ENCODE data around the gene REPS1. TPM values are rescaled to one million over a fixed set of nuclear protein-coding genes. Genes with fewer than 3 reads are reported as not detected.

REPS1 gene
- total and polyA plus RNA-seq, 2 of the 13 experiments (the other 11 are each of a cell fraction or from before 2014, with no cell fraction given) = 36.4 to 38.3 TPM

GRCh38 chr6:138948546-138949179 is 39.4 kb downstream of the REPS1 start:
- no peak overlapping the region for H3K27ac ChIP-seq (ENCODE audit: extremely low read length, insufficient read depth, low read length)
- H3K36me3 ChIP-seq (replicated peaks in 1 of 2; ENCODE audit: control insufficient read depth in 1 of 2, insufficient read depth in 2 of 2, low read length in 2 of 2) = peaks cover 4 to 14% of the 10 kb centered on the region in 2 experiments; a peak in 4 of 5 replicates
- intact Hi-C loops (cut with micrococcal nuclease; ENCODE audit: unreplicated experiment) = loop anchor here (5.0 kb wide), 1 partner anchor 39 kb away; the partner anchor contains the start of gene REPS1
- no peak overlapping the region for H3K4me3 ChIP-seq (replicated peaks in 1 of 3; ENCODE audit: insufficient read depth in 1 of 3, low read depth in 2 of 3, low read length in 3 of 3)
- H3K4me1 ChIP-seq (ENCODE audit: insufficient read depth, low read length) = peaks cover 10% of the 10 kb centered on the region; the same call in 1 of the 2 replicates
- TF ChIP-seq MYC (CRISPR knock-in tag; IDR thresholded peaks at IDR 0.05; ENCODE audit: borderline replicate concordance) = no peak
- TF ChIP-seq ZNF615 (CRISPR knock-in tag; IDR thresholded peaks at IDR 0.05; ENCODE audit: borderline replicate concordance) = no peak
- TF ChIP-seq NCOR1 (IDR thresholded peaks at IDR 0.05; ENCODE audit: borderline replicate concordance, low read length) = no peak
- TF ChIP-seq CHCHD3 (CRISPR knock-in tag; IDR thresholded peaks at IDR 0.05) = no peak
- no peak for TF ChIP-seq LBX2 (CRISPR knock-in tag; IDR thresholded peaks at IDR 0.05; ENCODE audit: borderline replicate concordance)
- TF ChIP-seq KLF16 (CRISPR knock-in tag; IDR thresholded peaks at IDR 0.05) = no peak
- H3K79me2 ChIP-seq (ENCODE audit: insufficient read depth, low read length) = peaks cover 21% of the 10 kb centered on the region
- no TSS peak for BruUV-seq (replicated peaks)
- POLR2A ChIA-PET = no interaction called here
- FAIRE-seq (no peak), DNase-seq (ENCODE audit: low spot score) (no peak), ATAC-seq (no peak; the same call in 2 of the 3 replicates)
- H2AFZ ChIP-seq (ENCODE audit: low read length) = no peak overlapping the region
- no peaks in the 10 kb centered on the region for H3K9me3 ChIP-seq (ENCODE audit: low read length)
- CTCF ChIA-PET (ENCODE audit: low intra/inter-chr PET ratio, low total read pairs) = no interaction called here
- H3K27me3 ChIP-seq (ENCODE audit: control insufficient read depth in 1 of 2, insufficient read depth in 2 of 2, low read length in 2 of 2) = no peaks in the 10 kb centered on the region
- in situ Hi-C loops (cut with HindIII; ENCODE audit: extremely low pct_ligation_motif_present, low pct_unique_long_range_greater_than_20kb) = no loop called here
- H3K4me2 ChIP-seq (ENCODE audit: low read depth, low read length) = no peak overlapping the region
- 92% methylated on average over 1 of the region's 1 CpG for WGBS (ENCODE audit: low lambda C conversion rate)
- H4K20me1 ChIP-seq (ENCODE audit: insufficient read depth, low read length) = peaks cover under 1% of the 10 kb centered on the region; the same call in 1 of the 2 replicates
- no peak overlapping the region for H3K9ac ChIP-seq (ENCODE audit: insufficient read depth, low read depth, low read length)

GRCh38 chr6:138948004-138948403 is 40.0 kb downstream of the REPS1 start:
- intact Hi-C loops (cut with micrococcal nuclease; ENCODE audit: unreplicated experiment) (loop anchor here (5.0 kb wide), 1 partner anchor 39 kb away; the partner anchor contains the start of gene REPS1), in situ Hi-C loops (cut with HindIII; ENCODE audit: extremely low pct_ligation_motif_present, low pct_unique_long_range_greater_than_20kb) (no loop called here)
- peaks cover 4 to 14% of the 10 kb centered on the region in 2 experiments; a peak in 4 of 5 replicates for H3K36me3 ChIP-seq (replicated peaks in 1 of 2; ENCODE audit: control insufficient read depth in 1 of 2, insufficient read depth in 2 of 2, low read length in 2 of 2)
- H3K4me2 ChIP-seq (ENCODE audit: low read depth, low read length) = no peak overlapping the region
- no peaks in the 10 kb centered on the region for H4K20me1 ChIP-seq (ENCODE audit: insufficient read depth, low read length)
- FAIRE-seq = no peak
- no peak overlapping the region for H3K27ac ChIP-seq (ENCODE audit: extremely low read length, insufficient read depth, low read length)
- no peaks in the 10 kb centered on the region for H3K27me3 ChIP-seq (ENCODE audit: control insufficient read depth in 1 of 2, insufficient read depth in 2 of 2, low read length in 2 of 2)
- no TSS peak for BruUV-seq (replicated peaks)
- ATAC-seq = no peak
- no peaks in the 10 kb centered on the region for H3K9me3 ChIP-seq (ENCODE audit: low read length)
- DNase-seq (ENCODE audit: low spot score) = no peak
- 95% methylated on average over 2 of the region's 2 CpGs for WGBS (ENCODE audit: low lambda C conversion rate)
- no peak overlapping the region for H3K9ac ChIP-seq (ENCODE audit: insufficient read depth, low read depth, low read length)
- H3K4me3 ChIP-seq (replicated peaks in 1 of 3; ENCODE audit: insufficient read depth in 1 of 3, low read depth in 2 of 3, low read length in 3 of 3) = no peak overlapping the region
- POLR2A ChIA-PET = no interaction called here
- peaks cover 16% of the 10 kb centered on the region for H3K79me2 ChIP-seq (ENCODE audit: insufficient read depth, low read length)
- peaks cover 10% of the 10 kb centered on the region; the same call in 1 of the 2 replicates for H3K4me1 ChIP-seq (ENCODE audit: insufficient read depth, low read length)
- no peak overlapping the region for H2AFZ ChIP-seq (ENCODE audit: low read length)
- CTCF ChIA-PET (ENCODE audit: low intra/inter-chr PET ratio, low total read pairs) = no interaction called here
- no peak for TF ChIP-seq KDM1A (CRISPR knock-in tag; IDR thresholded peaks at IDR 0.05)
- no peak for TF ChIP-seq ZNF576 (CRISPR knock-in tag; IDR thresholded peaks at IDR 0.05)
- no peak for TF ChIP-seq ZNF629 (CRISPR knock-in tag; conservative IDR thresholded peaks at IDR 0.05)
- TF ChIP-seq ETV6 (CRISPR knock-in tag; conservative IDR thresholded peaks at IDR 0.05) = no peak
- TF ChIP-seq ZNF296 (CRISPR knock-in tag; conservative IDR thresholded peaks at IDR 0.05) = no peak
- no peak for TF ChIP-seq SRY (CRISPR knock-in tag; IDR thresholded peaks at IDR 0.05)
- TF ChIP-seq USF2 (IDR thresholded peaks at IDR 0.05; ENCODE audit: low read depth, low read length) = no peak
- TF ChIP-seq USF2 (CRISPR knock-in tag; IDR thresholded peaks at IDR 0.05; ENCODE audit: borderline replicate concordance) = no peak
- no peak for TF ChIP-seq REXO4 (CRISPR knock-in tag; IDR thresholded peaks at IDR 0.05; ENCODE audit: borderline replicate concordance)
- TF ChIP-seq SALL2 (CRISPR knock-in tag; IDR thresholded peaks at IDR 0.05) = no peak
